ENCODE results near the gene RBBP5.
A peak's percentile ranks its signal among the peaks of the same experiment; 100 is the strongest.
"Not testable (repeated sequence)": the region's sequence is repeated elsewhere in the genome, so short reads cannot be mapped to it uniquely, and the experiment has no call there.

RBBP5 gene, protein sequence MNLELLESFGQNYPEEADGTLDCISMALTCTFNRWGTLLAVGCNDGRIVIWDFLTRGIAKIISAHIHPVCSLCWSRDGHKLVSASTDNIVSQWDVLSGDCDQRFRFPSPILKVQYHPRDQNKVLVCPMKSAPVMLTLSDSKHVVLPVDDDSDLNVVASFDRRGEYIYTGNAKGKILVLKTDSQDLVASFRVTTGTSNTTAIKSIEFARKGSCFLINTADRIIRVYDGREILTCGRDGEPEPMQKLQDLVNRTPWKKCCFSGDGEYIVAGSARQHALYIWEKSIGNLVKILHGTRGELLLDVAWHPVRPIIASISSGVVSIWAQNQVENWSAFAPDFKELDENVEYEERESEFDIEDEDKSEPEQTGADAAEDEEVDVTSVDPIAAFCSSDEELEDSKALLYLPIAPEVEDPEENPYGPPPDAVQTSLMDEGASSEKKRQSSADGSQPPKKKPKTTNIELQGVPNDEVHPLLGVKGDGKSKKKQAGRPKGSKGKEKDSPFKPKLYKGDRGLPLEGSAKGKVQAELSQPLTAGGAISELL

GRCh38 chr1:205121660-205122488, at the start of gene RBBP5:
Gene RBBP5 (minus strand): TSS chr1:205121978. CDS start chr1:205121873, 105 bp downstream.
- peak; percentile 40; the same call in 1 of the 2 replicates for TF ChIP-seq JUND (IDR thresholded peaks at IDR 0.05; ENCODE audit: low read depth)
- peak; percentile 80 to 99 for DNase-seq (ENCODE audit: low read depth in 1 of 2, low spot score in 1 of 2)
- in situ Hi-C loops (cut with HindIII; ENCODE audit: low pct_unique_long_range_greater_than_20kb, low sequenced_read_pairs) = no loop called here

- no peak for DNase-seq (ENCODE audit: low read depth in 1 of 2, low spot score in 1 of 2)
- no peak for TF ChIP-seq JUND (IDR thresholded peaks at IDR 0.05; ENCODE audit: low read depth)
- in situ Hi-C loops (cut with HindIII; ENCODE audit: low pct_unique_long_range_greater_than_20kb, low sequenced_read_pairs) = no loop called here
Measured at GRCh38 chr1:205171369-205171768, 49.6 kb upstream of the RBBP5 start.

GRCh38 chr1:205170532-205171269, 48.9 kb upstream of the RBBP5 start:
- in situ Hi-C loops (cut with HindIII; ENCODE audit: low pct_unique_long_range_greater_than_20kb, low sequenced_read_pairs) = no loop called here
- DNase-seq (ENCODE audit: low read depth in 1 of 2, low spot score in 1 of 2) = no peak
- TF ChIP-seq JUND (IDR thresholded peaks at IDR 0.05; ENCODE audit: low read depth) = no peak

- in situ Hi-C loops (cut with HindIII; ENCODE audit: low pct_unique_long_range_greater_than_20kb, low sequenced_read_pairs) = no loop called here
- DNase-seq (ENCODE audit: low read depth in 1 of 2, low spot score in 1 of 2) = no peak
- no peak for TF ChIP-seq JUND (IDR thresholded peaks at IDR 0.05; ENCODE audit: low read depth)
Measured at GRCh38 chr1:205169248-205169647, 47.5 kb upstream of the RBBP5 start.

- no peak for DNase-seq (ENCODE audit: low read depth in 1 of 2, low spot score in 1 of 2)
- no peak for TF ChIP-seq JUND (IDR thresholded peaks at IDR 0.05; ENCODE audit: low read depth)
- in situ Hi-C loops (cut with HindIII; ENCODE audit: low pct_unique_long_range_greater_than_20kb, low sequenced_read_pairs) = no loop called here
Measured at GRCh38 chr1:205168291-205168690, 46.5 kb upstream of the RBBP5 start.

- DNase-seq (ENCODE audit: low read depth in 1 of 2, low spot score in 1 of 2) = no peak
- TF ChIP-seq JUND (IDR thresholded peaks at IDR 0.05; ENCODE audit: low read depth) = no peak
- in situ Hi-C loops (cut with HindIII; ENCODE audit: low pct_unique_long_range_greater_than_20kb, low sequenced_read_pairs) = no loop called here
Measured at GRCh38 chr1:205162301-205162700, 40.5 kb upstream of the RBBP5 start.

DNA sequence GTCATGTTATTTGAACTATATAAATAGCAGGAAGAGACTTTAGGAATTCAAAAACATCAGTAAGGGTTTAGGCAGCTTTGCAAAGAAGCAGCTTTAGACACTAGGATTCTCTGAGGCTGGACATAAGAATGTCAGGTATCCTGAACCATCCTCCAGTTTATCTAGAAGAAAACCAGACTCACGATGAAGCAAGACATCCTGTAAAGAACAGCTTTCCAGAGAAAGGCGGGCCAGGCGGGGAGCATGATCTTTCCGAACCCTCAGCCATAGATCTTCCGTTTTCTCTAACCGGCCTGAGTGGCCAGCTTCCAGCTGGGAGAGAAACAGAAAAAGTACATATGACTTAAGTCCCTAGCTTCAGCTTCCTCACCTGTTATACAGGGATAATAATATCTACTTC, 39.3 kb upstream of the RBBP5 start:
- no peak for DNase-seq (ENCODE audit: low read depth in 1 of 2, low spot score in 1 of 2)
- in situ Hi-C loops (cut with HindIII; ENCODE audit: low pct_unique_long_range_greater_than_20kb, low sequenced_read_pairs) = no loop called here
- TF ChIP-seq JUND (IDR thresholded peaks at IDR 0.05; ENCODE audit: low read depth) = no peak

- no peak for DNase-seq (ENCODE audit: low read depth in 1 of 2, low spot score in 1 of 2)
- in situ Hi-C loops (cut with HindIII; ENCODE audit: low pct_unique_long_range_greater_than_20kb, low sequenced_read_pairs) = no loop called here
- TF ChIP-seq JUND (IDR thresholded peaks at IDR 0.05; ENCODE audit: low read depth) = no peak
Measured at GRCh38 chr1:205158048-205158616, 36.4 kb upstream of the RBBP5 start.

- in situ Hi-C loops (cut with HindIII; ENCODE audit: low pct_unique_long_range_greater_than_20kb, low sequenced_read_pairs) = not testable (repeated sequence)
Measured at GRCh38 chr1:205155665-205156377, 34.0 kb upstream of the RBBP5 start.

GRCh38 chr1:205152505-205152904, 30.7 kb upstream of the RBBP5 start:
- no peak for DNase-seq (ENCODE audit: low read depth in 1 of 2, low spot score in 1 of 2)
- in situ Hi-C loops (cut with HindIII; ENCODE audit: low pct_unique_long_range_greater_than_20kb, low sequenced_read_pairs) = no loop called here
- TF ChIP-seq JUND (IDR thresholded peaks at IDR 0.05; ENCODE audit: low read depth) = no peak

More at GRCh38 chr1:205155665-205156377, 34.0 kb upstream of the RBBP5 start:
- DNase-seq (ENCODE audit: low read depth in 1 of 2, low spot score in 1 of 2) = not testable (repeated sequence)

GRCh38 chr1:205150651-205151428, 29.1 kb upstream of the RBBP5 start:
- in situ Hi-C loops (cut with HindIII; ENCODE audit: low pct_unique_long_range_greater_than_20kb, low sequenced_read_pairs) = no loop called here
- TF ChIP-seq JUND (IDR thresholded peaks at IDR 0.05; ENCODE audit: low read depth) = no peak
- DNase-seq (ENCODE audit: low read depth in 1 of 2, low spot score in 1 of 2) = no peak
